Activated T-cell treated with anti-CD3 and anti-CD28 coated beads, Interleukin-2, amount 50 U/mL, for 24 hours (primary cell): ENCODE measurements around the gene WSCD1.

Experiments
- DNase-seq: peaks from one replicate; pipeline ENCODE4 v3.0.0-alpha.2; 2020
- H3K27ac Mint-ChIP-seq: 2 replicates; pipeline ENCODE4 v1.8.0; 2020; ENCODE audit warnings: mild to moderate bottlenecking, mixed read lengths
- H3K27me3 Mint-ChIP-seq: 2 replicates; pipeline ENCODE4 v1.8.0; 2020; ENCODE audit warnings: mixed read lengths
- H3K36me3 Mint-ChIP-seq: 2 replicates; pipeline ENCODE4 v1.8.0; 2020; ENCODE audit warnings: low read depth, mixed read lengths
- H3K4me1 Mint-ChIP-seq: 2 replicates; pipeline ENCODE4 v1.8.0; 2020; ENCODE audit warnings: low read depth, mixed read lengths
- H3K4me3 Mint-ChIP-seq: 2 replicates; pipeline ENCODE4 v1.8.0; 2020; ENCODE audit warnings: mild to moderate bottlenecking, moderate library complexity, mixed read lengths
- H3K9me3 Mint-ChIP-seq: 2 replicates; pipeline ENCODE4 v1.8.0; 2020; ENCODE audit warnings: mixed read lengths

The WSCD1 gene

DNA sequence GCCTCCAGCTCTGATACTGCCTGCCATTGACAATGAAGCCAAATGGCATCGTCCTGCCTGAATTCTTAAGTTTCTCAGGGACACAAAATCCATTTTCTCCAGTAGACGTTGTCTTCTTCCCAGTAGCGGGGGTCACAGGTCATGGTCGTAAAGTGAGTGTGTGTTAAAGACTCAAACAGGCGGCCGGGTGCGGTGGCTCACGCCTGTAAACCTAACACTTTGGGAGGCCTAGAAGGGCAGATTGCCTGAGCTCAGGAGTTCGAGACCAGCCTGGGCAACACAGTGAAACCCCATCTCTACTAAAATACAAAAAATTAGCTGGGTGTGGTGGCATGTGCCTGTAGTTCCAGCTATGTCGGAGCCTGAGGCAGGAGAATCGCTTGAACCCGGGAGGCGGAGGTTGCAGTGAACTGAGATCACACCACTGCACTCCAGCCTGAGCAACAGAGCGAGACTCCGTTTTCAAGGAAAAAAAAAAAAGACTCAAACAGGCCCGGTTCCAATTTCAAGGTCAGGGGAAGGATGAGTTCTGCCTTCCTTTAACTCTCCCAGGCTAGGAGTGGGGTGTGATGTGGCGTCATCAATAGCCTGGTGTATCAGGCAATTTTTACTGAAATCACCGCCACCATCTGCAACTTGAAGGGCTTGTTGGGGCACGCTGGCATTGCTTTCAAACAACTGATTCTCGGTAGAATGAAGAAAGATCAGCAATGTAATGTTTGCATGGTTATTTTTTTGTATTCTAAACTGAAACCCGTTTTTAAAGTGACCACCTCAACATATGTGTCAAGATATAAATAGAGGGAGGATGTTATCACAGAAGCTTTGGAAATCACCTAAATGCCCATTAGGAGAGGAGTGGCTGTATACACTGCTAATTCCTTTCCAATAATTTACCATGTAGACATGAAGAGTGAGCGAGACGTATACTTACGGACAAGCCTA lies 91.0 kb downstream of the WSCD1 start:
- H3K4me3 Mint-ChIP-seq: no peak overlapping the region
- H3K9me3 Mint-ChIP-seq: no peaks in the 10 kb centered on the region

DNA sequence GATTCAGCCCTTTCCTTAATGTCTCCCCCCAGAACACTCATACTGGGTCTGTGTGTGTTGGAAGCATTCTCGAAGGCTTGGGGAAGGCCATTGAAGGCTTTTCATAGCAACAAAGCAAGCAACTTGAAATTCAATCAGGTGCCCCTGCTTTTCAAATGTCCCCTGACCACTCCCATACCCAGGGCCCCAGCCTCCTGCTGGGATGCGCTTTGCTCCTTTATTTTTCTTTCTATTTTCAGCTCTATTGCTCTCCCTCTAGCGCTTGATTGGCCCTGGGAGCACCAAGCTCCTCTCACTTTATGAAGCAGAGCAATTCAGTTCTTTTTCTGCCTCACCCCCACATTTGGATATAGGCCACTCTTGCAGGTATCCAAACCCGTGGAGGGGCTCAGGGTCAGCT lies 92.0 kb downstream of the WSCD1 start:
- Mint-ChIP-seq H3K4me1 (no peaks in the 10 kb centered on the region), H3K27me3 (peaks cover 32% of the 10 kb centered on the region), H3K4me3 (no peak overlapping the region)

More for the DNA sequence above, 91.0 kb downstream of the WSCD1 start:
- H3K27ac Mint-ChIP-seq: no peak overlapping the region
- H3K36me3 Mint-ChIP-seq: no peaks in the 10 kb centered on the region
- peaks cover 26% of the 10 kb centered on the region for H3K27me3 Mint-ChIP-seq
- DNase-seq: no peak
- no peaks in the 10 kb centered on the region for H3K4me1 Mint-ChIP-seq

DNA sequence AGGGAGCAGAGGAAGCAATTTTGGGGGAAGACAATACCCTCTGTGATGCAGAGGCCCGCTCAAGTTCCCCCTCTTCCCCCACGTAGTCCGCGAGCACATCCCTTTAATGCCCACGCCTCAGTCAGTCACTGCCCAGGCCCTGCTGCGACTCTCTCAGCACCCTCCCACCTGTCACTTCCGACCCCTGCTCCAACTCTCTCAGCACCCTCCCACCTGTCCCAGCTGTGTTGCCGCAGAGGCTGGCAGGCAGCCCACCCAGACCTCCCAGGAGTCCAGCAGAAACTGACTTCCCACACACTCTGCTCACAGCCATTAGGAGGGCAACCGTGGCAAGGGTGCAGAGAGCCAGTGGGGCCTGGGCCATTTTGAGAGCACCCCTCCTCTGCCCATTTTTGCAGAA lies 92.7 kb downstream of the WSCD1 start:
- DNase-seq: no peak
- no peaks in the 10 kb centered on the region for H3K36me3 Mint-ChIP-seq
- H3K27ac Mint-ChIP-seq: no peak overlapping the region
- H3K4me1 Mint-ChIP-seq: no peaks in the 10 kb centered on the region
- H3K4me3 Mint-ChIP-seq: no peak overlapping the region
- no peaks in the 10 kb centered on the region for H3K9me3 Mint-ChIP-seq
- peaks cover 35% of the 10 kb centered on the region for H3K27me3 Mint-ChIP-seq

More for the DNA sequence above, 92.0 kb downstream of the WSCD1 start:
- H3K27ac Mint-ChIP-seq: no peak overlapping the region
- no peaks in the 10 kb centered on the region for H3K9me3 Mint-ChIP-seq
- no peak for DNase-seq
- H3K36me3 Mint-ChIP-seq: no peaks in the 10 kb centered on the region

DNA sequence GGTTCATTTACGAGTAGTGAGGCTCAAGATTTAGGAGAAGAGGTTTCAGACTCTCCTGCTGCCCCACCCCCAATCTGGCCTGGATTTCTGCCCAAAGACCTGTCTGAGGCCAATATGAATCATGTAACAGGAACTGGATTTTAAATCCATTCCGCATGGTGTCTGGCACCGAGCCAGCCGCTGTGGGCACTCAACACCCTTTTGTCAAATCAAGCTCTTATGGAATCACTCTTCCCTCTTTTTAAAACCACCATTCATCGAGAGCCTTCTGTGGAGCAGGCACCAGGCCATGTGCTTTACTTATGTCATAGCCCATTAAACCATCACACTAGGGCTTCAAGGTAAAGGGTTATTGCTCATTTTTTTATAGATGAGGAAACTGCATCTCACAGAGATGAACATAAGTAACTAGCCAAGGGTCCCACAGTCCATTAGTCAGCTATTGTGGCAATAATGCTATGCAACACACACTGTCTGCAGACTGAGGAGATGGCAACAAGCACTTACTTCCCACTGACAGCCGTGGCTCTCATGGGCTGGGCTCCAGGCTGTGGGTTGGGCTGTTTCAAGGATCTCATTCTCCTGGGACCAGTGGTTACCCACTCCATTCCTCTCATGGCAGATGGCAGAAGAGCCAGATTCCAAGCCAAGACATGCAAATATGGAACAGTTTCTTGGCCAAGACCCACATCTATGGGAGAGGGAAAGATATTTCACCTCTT lies 93.6 kb downstream of the WSCD1 start:
- peaks cover 32% of the 10 kb centered on the region for H3K27me3 Mint-ChIP-seq
- no peaks in the 10 kb centered on the region for H3K36me3 Mint-ChIP-seq
- H3K4me3 Mint-ChIP-seq: no peak overlapping the region
- H3K4me1 Mint-ChIP-seq: no peaks in the 10 kb centered on the region
- no peak for DNase-seq
- no peaks in the 10 kb centered on the region for H3K9me3 Mint-ChIP-seq
- H3K27ac Mint-ChIP-seq: no peak overlapping the region

DNA sequence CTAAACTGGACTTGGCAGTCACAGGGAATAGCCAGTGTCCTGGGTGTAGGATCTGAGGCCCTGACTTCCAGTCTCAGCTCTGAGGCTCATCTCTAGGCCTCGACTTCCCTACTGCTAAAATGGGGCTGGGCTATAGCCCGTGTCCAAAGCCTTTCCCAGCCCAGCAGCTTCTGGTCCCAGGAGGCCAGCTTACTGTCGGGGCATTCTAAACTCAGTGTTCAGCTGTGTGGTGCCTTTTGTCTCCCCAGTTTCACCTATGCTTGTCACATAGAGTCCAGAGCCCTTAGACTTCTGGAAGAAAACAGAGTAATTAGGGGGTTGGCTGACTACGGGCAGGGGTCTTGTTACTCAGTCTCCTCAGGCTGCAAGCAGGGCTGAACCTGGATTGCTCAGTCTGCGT lies 94.8 kb downstream of the WSCD1 start:
- Mint-ChIP-seq H3K27me3 (peaks cover 25% of the 10 kb centered on the region), H3K4me1 (no peaks in the 10 kb centered on the region), H3K27ac (no peak overlapping the region), H3K9me3 (no peaks in the 10 kb centered on the region), H3K36me3 (no peaks in the 10 kb centered on the region), H3K4me3 (no peak overlapping the region)
- DNase-seq: no peak

DNA sequence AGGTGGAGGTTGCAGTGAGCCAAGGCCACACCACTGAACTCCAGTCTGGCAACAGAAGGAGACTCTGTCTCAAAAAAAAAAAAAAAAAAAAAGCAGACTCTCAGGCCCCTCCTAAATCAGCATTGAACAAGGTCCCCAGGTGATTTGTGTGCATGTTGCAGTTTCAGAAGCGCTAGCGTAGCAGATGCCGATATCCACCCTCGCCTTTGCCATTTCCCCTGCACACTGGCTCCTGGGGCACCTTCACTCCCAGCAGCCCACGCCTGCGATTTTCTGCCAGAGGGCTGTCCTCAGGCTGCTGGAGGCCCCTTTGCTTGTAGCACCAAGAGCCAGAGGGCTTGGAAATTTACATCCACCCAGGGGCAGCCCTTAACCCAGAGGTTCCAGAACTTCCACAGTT lies 95.6 kb downstream of the WSCD1 start:
- H3K4me3 Mint-ChIP-seq: no peak overlapping the region
- H3K4me1 Mint-ChIP-seq: no peaks in the 10 kb centered on the region
- no peak for DNase-seq
- peaks cover 2% of the 10 kb centered on the region for H3K9me3 Mint-ChIP-seq
- no peak overlapping the region for H3K27ac Mint-ChIP-seq
- no peaks in the 10 kb centered on the region for H3K36me3 Mint-ChIP-seq
- peaks cover 25% of the 10 kb centered on the region for H3K27me3 Mint-ChIP-seq

DNA sequence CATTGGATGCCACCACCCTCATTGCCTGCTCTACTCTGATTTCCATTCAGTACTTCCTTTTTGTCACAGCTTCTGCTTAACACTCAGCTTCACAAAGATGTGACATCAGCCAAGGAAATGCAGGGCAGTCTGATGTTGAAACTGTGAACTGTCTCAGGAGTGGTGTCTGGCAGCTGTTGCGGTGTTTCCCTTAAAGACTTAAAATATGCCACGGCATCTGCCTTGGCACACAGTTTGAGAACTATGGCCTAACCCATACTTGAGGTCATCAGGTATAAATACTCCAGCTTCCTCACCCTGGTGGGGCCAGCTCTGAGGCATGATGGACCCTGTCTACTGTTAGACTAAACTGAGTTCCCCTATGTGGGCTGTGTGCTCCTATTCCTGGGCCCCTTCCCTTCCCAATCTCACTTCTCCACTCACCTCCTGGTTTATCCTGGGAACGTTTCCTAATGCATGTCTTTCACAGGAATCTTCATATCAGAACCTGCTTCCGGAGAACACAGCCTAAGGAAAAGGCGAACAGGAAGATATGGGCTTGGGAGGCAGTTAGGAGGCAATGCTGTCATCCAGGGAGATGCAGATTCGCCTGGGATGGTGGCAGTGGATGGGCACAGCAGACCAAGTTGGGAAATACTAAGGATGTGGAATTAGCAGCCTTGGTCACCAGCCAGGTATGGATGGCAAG lies 96.5 kb downstream of the WSCD1 start:
- no peaks in the 10 kb centered on the region for H3K4me1 Mint-ChIP-seq

DNA sequence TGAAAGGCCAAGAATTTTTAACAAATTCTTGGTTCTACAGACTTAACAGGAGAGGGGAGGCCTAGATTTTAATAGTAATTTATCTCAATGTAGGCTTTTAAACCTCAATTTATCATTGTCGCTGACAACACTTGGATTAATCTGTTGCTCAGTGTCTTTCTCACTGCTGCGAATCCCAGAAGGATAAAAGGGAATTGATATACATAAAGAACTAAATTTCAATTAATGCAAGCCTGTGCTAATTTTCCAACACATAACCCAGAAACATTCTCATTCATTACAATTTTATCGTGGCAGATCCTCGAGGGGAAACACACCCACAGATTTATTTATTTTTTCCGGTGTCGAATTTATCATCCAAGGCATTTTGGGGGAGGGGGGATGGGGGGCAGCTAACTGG lies 98.1 kb downstream of the WSCD1 start:
- DNase-seq: no peak
- no peaks in the 10 kb centered on the region for H3K36me3 Mint-ChIP-seq
- H3K9me3 Mint-ChIP-seq: peaks cover 2% of the 10 kb centered on the region
- H3K4me1 Mint-ChIP-seq: no peaks in the 10 kb centered on the region
- no peak overlapping the region for H3K27ac Mint-ChIP-seq
- H3K4me3 Mint-ChIP-seq: no peak overlapping the region
- H3K27me3 Mint-ChIP-seq: peaks cover 32% of the 10 kb centered on the region

More for the DNA sequence above, 96.5 kb downstream of the WSCD1 start:
- no peak overlapping the region for H3K4me3 Mint-ChIP-seq
- H3K36me3 Mint-ChIP-seq: no peaks in the 10 kb centered on the region
- no peak overlapping the region for H3K27ac Mint-ChIP-seq
- H3K9me3 Mint-ChIP-seq: peaks cover 2% of the 10 kb centered on the region
- H3K27me3 Mint-ChIP-seq: peaks cover 30% of the 10 kb centered on the region
- no peak for DNase-seq

DNA sequence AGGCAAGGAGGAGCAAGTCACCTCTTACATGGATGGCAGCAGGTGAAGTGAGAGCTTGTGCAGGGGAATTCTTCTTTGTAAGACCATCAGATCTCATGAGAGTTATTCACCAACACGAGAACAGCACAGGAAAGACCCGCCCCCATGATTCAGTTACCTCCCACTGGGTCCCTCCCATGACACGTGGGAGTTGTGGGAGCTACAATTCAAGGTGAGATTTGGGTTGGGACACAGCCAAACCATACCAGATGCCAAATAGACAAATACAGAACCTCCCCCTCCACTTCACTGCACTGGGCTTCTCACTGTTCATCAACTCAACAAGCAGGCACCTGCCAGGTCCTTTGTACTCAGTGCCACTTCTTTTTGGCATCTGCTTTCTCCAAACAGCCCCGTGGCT lies 100.2 kb downstream of the WSCD1 start:
- Mint-ChIP-seq H3K4me3 (no peak overlapping the region), H3K27ac (no peak overlapping the region), H3K36me3 (no peaks in the 10 kb centered on the region), H3K9me3 (peaks cover 2% of the 10 kb centered on the region), H3K27me3 (peaks cover 27% of the 10 kb centered on the region), H3K4me1 (no peaks in the 10 kb centered on the region)
- no peak for DNase-seq

DNA sequence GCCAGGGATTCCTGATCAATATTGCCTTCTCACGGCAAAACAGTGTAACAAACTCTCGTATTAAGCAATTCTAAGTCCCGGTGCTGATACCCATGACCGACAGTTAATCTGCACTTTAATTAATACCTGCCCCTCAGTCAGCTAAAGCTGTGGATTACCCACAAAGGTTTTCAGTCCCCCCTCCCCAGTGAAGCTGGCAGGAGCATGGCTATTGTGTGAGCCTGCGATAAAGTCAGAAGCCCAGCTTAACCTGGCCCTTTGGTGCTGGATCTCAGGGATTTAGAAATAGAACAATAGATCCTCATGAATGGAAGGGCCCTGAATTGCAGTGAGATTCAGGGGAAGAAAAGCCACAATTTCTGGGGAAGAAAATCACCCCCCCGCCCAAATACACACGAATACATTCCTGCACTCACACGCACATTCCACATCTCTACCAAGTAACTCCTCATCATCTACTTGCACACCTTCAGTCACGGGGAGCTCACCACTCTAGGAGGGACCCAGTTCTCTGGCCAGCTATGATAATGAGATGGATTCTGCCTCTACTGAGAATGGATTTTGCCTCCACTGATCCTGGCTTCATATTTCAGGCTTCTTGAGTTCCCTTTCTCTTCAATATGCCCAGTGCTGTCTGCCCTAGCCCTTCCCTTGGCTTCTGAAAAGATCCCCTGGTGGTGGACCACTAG lies 102.6 kb downstream of the WSCD1 start:
- H3K4me1 Mint-ChIP-seq: no peaks in the 10 kb centered on the region
- no peak overlapping the region for H3K27ac Mint-ChIP-seq
- no peak for DNase-seq
- no peak overlapping the region for H3K4me3 Mint-ChIP-seq
- no peaks in the 10 kb centered on the region for H3K36me3 Mint-ChIP-seq
- H3K27me3 Mint-ChIP-seq: peaks cover 29% of the 10 kb centered on the region
- peaks cover 2% of the 10 kb centered on the region for H3K9me3 Mint-ChIP-seq

DNA sequence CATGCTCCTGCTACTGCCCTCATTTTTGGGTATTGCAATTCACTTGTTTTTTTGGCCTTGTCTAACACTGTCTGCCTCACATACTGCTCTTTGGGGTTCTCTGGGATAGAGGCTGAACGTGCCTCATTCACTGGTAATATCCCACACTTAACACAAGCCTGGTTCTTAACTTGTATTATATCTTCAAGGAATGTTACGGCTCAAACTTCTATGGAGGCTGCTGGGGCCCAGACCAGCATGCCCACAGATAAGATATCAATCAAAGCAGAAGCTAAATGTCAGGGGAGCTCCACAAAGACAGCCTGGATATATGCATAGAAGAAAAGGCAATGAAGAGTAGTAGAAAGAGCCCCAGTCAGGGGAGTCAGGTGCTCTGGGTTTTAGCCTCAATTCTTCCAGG lies 103.5 kb downstream of the WSCD1 start:
- Mint-ChIP-seq H3K27ac (no peak overlapping the region), H3K4me1 (no peaks in the 10 kb centered on the region), H3K36me3 (no peaks in the 10 kb centered on the region), H3K4me3 (no peak overlapping the region), H3K27me3 (peaks cover 29% of the 10 kb centered on the region), H3K9me3 (peaks cover 2% of the 10 kb centered on the region)
- no peak for DNase-seq
